Measurements from ENCODE around the gene CDC40.

DNA sequence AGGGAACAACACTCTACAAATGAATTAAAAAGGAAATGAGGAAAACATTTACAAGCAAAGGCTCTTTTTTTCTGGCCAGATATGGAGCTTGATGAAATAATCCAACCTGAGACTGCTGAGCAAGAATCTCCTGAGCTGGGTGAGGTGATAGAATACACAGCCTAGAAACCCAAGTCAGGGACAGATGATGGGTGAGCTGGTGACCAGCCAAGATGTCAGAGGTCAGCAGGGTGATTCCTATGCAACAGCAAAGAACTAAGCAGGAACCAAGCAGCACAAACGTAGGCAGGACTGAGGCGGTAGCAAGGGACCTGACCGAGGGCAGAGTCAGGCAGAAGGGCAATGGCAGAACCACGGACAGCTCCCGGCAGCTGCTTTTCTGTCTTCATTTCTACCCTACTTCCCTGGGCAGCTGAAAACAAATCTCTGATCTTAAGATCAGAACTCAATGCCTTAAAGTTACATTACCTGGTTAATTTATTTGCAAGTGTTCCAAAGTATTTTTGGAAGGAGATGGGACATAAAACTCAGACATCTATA is 75.1 kb downstream of the CDC40 start:
- TF ChIP-seq CTCF (conservative IDR thresholded peaks at IDR 0.05): no peak
- no peak for TF ChIP-seq ZFX (IDR thresholded peaks at IDR 0.05)

All from C4-2B (cell line).